Upper lobe of left lung (tissue), 4 donors: ENCODE results near the gene IPPK.

Source experiments
- EP300 ChIP-seq, 4 donors: sonication (generic); formaldehyde crosslinking; IDR thresholded peaks; one replicate each; pipeline ENCODE4 v1.5.1; 2017; ENCODE audit warnings: antibody characterized with exemption in 4 of 4, control low read depth in 2 of 4
- TF ChIP-seq, protein P1 (sequence below), 6 experiments: fragments of 450-650 bp in 4 of 6; fragments of 200-600 bp in 2 of 6; sonication (generic) in 2 of 6; IDR thresholded peaks; one replicate each; pipeline ENCODE4 v1.5.1; 2016 to 2019; ENCODE audit warnings: antibody characterized with exemption in 6 of 6

DNA sequence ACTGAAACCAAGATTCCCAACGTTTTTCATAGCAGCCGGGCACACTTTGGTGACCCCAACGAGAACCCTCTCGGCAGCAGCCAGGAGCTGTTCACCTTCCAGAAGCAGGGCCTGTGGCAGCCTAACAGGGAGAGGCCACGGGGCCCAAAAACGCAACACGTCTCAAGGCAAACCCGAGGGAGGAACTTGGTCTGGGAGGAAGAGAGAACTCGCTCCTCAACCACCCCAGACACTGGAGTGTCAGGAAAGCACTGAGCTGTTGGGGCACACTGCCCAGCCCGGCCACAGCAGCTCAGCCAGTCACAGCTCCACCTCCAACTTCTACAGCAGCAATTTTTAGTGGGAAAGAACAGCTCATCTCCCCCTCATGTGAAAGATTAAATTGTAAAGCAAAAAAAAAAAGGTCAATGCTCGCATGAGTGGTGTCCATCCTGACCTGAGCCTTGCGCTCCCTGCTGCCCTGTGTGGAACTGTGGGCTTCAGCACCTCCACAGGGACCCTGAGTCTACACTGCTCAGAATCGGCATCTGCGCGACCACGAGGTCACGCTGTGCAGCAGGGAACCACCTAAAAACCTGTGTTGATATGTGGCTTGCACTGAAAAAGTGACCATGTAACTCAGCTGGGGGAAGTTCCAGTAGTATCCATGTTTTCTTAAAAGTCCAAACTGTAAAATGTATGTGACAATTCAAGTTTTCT lies 55.0 kb downstream of the IPPK start:
- TF ChIP-seq EP300 (IDR thresholded peaks at IDR 0.05) = no peak
- TF ChIP-seq, protein P1, sequence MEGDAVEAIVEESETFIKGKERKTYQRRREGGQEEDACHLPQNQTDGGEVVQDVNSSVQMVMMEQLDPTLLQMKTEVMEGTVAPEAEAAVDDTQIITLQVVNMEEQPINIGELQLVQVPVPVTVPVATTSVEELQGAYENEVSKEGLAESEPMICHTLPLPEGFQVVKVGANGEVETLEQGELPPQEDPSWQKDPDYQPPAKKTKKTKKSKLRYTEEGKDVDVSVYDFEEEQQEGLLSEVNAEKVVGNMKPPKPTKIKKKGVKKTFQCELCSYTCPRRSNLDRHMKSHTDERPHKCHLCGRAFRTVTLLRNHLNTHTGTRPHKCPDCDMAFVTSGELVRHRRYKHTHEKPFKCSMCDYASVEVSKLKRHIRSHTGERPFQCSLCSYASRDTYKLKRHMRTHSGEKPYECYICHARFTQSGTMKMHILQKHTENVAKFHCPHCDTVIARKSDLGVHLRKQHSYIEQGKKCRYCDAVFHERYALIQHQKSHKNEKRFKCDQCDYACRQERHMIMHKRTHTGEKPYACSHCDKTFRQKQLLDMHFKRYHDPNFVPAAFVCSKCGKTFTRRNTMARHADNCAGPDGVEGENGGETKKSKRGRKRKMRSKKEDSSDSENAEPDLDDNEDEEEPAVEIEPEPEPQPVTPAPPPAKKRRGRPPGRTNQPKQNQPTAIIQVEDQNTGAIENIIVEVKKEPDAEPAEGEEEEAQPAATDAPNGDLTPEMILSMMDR (IDR thresholded peaks at IDR 0.05) = no peak
